ENCODE measurements around the gene VWA1.

The VWA1 gene

GRCh38 chr1:1393014-1393413 lies 42.5 kb upstream of the VWA1 start:
- no peak for TF ChIP-seq CTCF (IDR thresholded peaks at IDR 0.05; ENCODE audit: extremely low read depth, insufficient read depth, missing control alignments)
- in situ Hi-C loops (cut with MboI; ENCODE audit: low pct_unique_long_range_greater_than_20kb, low sequenced_read_pairs, unreplicated experiment): no loop called here
- no peak for DNase-seq (ENCODE audit: low spot score)

- DNase-seq (ENCODE audit: low spot score): no peak
- in situ Hi-C loops (cut with MboI; ENCODE audit: low pct_unique_long_range_greater_than_20kb, low sequenced_read_pairs, unreplicated experiment): no loop called here
Observed at GRCh38 chr1:1393428-1393827, 42.1 kb upstream of the VWA1 start.

GRCh38 chr1:1394116-1394515 lies 41.4 kb upstream of the VWA1 start:
- no peak for TF ChIP-seq CTCF (IDR thresholded peaks at IDR 0.05; ENCODE audit: extremely low read depth, insufficient read depth, missing control alignments)
- in situ Hi-C loops (cut with MboI; ENCODE audit: low pct_unique_long_range_greater_than_20kb, low sequenced_read_pairs, unreplicated experiment): no loop called here

More at GRCh38 chr1:1393428-1393827, 42.1 kb upstream of the VWA1 start:
- TF ChIP-seq CTCF (IDR thresholded peaks at IDR 0.05; ENCODE audit: extremely low read depth, insufficient read depth, missing control alignments): no peak

GRCh38 chr1:1395166-1395565 lies 40.3 kb upstream of the VWA1 start:
- in situ Hi-C loops (cut with MboI; ENCODE audit: low pct_unique_long_range_greater_than_20kb, low sequenced_read_pairs, unreplicated experiment): no loop called here
- no peak for TF ChIP-seq CTCF (IDR thresholded peaks at IDR 0.05; ENCODE audit: extremely low read depth, insufficient read depth, missing control alignments)
- DNase-seq (ENCODE audit: low spot score): no peak

More at GRCh38 chr1:1394116-1394515, 41.4 kb upstream of the VWA1 start:
- DNase-seq (ENCODE audit: low spot score): no peak

- no peak for TF ChIP-seq CTCF (IDR thresholded peaks at IDR 0.05; ENCODE audit: extremely low read depth, insufficient read depth, missing control alignments)
- DNase-seq (ENCODE audit: low spot score): no peak
- in situ Hi-C loops (cut with MboI; ENCODE audit: low pct_unique_long_range_greater_than_20kb, low sequenced_read_pairs, unreplicated experiment): no loop called here
Observed at GRCh38 chr1:1397839-1398523, 37.5 kb upstream of the VWA1 start.

- no peak for DNase-seq (ENCODE audit: low spot score)
- in situ Hi-C loops (cut with MboI; ENCODE audit: low pct_unique_long_range_greater_than_20kb, low sequenced_read_pairs, unreplicated experiment): no loop called here
Observed at GRCh38 chr1:1398677-1399186, 36.8 kb upstream of the VWA1 start.

More at GRCh38 chr1:1398677-1399186, 36.8 kb upstream of the VWA1 start:
- TF ChIP-seq CTCF (IDR thresholded peaks at IDR 0.05; ENCODE audit: extremely low read depth, insufficient read depth, missing control alignments): no peak

Data from GM13977 (cell line).